GM18861 (cell line): ENCODE measurements around the gene FAM167B.
"Not testable (repeated sequence)": the region's sequence is repeated elsewhere in the genome, so short reads cannot be mapped to it uniquely, and the experiment has no call there.

Experiments
- ATAC-seq: cut with Tn5 transposase; IDR thresholded peaks from one replicate; pipeline ENCODE4 v1.9.1; 2021; ENCODE audit not compliant: unreplicated experiment

The FAM167B gene

GRCh38 chr1:32291708-32292538 lies 44.9 kb downstream of the FAM167B start, which contains the start of gene HDAC1:
Gene HDAC1, plus strand, starts transcription at chr1:32292083. Its CDS starts 87 bp downstream, at chr1:32292170.
- ATAC-seq = peak; percentile 96

DNA sequence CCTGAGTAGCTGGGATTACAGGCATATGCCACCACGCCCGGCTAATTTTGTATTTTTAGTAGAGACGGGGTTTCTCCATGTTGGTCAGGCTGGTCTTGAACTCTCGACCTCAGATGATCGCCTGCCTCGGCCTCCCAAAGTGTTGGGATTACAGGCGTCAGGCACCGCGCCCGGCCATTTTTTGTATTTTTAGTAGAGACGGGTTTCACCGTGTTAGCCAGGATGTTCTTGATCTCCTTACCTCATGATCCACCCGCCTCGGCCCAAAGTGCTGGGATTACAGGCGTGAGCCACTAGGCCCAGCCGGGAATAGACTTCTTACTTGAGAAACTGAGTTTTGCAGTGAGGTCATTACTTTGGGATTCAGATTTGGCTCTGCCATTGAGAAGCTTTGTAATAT lies 51.2 kb downstream of the FAM167B start:
- ATAC-seq = not testable (repeated sequence)
